PFSK-1 (cell line): ENCODE data around the gene WNT5B.

Source experiments
- FOXP2 ChIP-seq: optimal IDR thresholded peaks from 2 replicates; pipeline ENCODE3; 2011; ENCODE audit warnings: borderline replicate concordance, control low read depth, inconsistent platforms; ENCODE audit not compliant: insufficient read depth; ENCODE audit errors: extremely low read length, extremely low read depth
- POLR2AphosphoS5 ChIP-seq: IDR thresholded peaks from 2 replicates; pipeline ENCODE4 v1.6.1; 2012; ENCODE audit warnings: low read depth, mild to moderate bottlenecking, control low read depth, low read length, moderate library complexity
- SIN3A ChIP-seq: IDR thresholded peaks from 2 replicates; pipeline ENCODE4 v1.6.1; 2012; ENCODE audit warnings: mild to moderate bottlenecking, low read length, moderate library complexity, borderline replicate concordance; ENCODE audit not compliant: insufficient read depth
- TAF1 ChIP-seq: IDR thresholded peaks from 2 replicates; pipeline ENCODE4 v1.6.1; 2012; ENCODE audit warnings: low read length, control low read depth, borderline replicate concordance; ENCODE audit not compliant: insufficient read depth
- TF ChIP-seq, protein P1 (sequence below), 2 experiments: IDR thresholded peaks; 2 replicates each; pipeline versions ENCODE4 v1.6.1 to v1.8.0; 2011 to 2012; ENCODE audit warnings: low read depth in 2 of 2, low read length in 2 of 2, control low read depth in 1 of 2, inconsistent platforms in 1 of 2, mild to moderate bottlenecking in 1 of 2, moderate library complexity in 1 of 2; ENCODE audit not compliant: insufficient read depth in 1 of 2

WNT5B gene

DNA sequence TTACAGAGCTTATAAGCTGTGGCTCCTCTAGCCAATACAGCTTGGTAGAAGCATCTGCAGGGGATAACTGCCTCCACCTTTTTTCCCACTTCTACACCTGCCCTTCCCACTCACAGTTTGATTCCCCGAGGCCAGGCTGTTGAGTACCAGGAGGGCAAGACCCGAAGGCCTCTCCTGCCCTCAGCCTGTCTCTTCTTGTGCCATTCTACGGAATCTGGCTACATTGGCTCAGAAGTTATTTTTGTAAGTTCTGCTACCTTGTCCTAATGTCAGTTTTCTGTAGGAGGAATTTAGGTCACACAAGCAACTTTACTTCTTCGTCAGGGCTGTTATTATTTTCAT, 46.4 kb upstream of the WNT5B start:
- TF ChIP-seq TAF1 (no peak), SIN3A (no peak)

DNA sequence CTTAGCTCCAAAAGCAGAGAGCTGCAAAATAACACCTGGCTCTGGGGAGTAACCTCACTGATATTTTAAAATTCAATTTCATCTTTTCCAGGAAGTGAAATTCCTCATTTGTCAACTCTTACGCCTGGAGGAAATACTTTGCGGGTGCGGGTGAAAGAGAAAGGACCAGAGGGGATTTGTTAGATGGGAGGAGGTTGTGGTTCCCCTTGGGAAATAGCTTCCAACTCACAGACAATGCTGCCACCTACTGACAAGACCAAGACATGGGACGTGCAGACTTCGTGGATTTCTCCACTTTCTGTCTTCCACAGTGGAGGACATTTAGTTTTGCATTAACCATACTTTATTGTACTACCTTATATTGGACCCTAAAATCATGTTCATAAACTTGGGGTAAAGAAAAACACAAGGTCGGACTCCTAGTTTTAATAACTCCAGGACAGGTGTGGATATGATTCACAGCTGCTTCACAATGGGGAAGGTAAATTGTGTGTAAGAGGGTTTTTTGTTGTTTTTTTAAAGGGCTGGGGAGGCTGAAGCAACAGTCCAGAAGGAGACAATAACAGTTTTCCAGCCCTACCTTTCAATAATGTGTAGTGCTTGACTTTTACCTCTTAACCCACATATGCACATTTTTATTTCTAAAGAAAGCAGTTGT, 45.5 kb upstream of the WNT5B start:
- TF ChIP-seq POLR2AphosphoS5, result no peak
- TF ChIP-seq SIN3A, result no peak
- TF ChIP-seq TAF1, result no peak
- no peak for TF ChIP-seq FOXP2
- TF ChIP-seq, protein P1, sequence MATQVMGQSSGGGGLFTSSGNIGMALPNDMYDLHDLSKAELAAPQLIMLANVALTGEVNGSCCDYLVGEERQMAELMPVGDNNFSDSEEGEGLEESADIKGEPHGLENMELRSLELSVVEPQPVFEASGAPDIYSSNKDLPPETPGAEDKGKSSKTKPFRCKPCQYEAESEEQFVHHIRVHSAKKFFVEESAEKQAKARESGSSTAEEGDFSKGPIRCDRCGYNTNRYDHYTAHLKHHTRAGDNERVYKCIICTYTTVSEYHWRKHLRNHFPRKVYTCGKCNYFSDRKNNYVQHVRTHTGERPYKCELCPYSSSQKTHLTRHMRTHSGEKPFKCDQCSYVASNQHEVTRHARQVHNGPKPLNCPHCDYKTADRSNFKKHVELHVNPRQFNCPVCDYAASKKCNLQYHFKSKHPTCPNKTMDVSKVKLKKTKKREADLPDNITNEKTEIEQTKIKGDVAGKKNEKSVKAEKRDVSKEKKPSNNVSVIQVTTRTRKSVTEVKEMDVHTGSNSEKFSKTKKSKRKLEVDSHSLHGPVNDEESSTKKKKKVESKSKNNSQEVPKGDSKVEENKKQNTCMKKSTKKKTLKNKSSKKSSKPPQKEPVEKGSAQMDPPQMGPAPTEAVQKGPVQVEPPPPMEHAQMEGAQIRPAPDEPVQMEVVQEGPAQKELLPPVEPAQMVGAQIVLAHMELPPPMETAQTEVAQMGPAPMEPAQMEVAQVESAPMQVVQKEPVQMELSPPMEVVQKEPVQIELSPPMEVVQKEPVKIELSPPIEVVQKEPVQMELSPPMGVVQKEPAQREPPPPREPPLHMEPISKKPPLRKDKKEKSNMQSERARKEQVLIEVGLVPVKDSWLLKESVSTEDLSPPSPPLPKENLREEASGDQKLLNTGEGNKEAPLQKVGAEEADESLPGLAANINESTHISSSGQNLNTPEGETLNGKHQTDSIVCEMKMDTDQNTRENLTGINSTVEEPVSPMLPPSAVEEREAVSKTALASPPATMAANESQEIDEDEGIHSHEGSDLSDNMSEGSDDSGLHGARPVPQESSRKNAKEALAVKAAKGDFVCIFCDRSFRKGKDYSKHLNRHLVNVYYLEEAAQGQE (IDR thresholded peaks at IDR 0.05; ENCODE audit: insufficient read depth in 1 of 2, low read depth in 2 of 2, low read length in 2 of 2), result no peak

DNA sequence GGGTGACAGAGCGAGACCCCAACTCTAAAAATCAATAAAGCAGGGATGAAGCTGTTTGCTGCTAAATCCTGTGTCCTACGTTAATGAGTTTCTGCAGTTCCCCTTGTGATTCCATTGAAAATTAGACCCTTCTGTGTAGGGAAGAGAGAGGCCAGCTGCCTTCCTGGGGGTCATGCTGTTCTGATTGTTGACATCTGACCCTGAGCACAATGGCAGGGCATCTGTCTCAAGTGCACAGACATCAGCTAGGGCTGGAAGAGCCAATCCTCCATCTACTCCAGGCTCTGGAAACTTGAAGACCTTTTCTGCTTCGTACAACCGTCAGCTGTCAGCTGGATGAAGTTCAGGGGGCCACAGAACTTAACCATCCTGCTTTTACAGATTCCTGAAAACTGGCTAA, 44.7 kb upstream of the WNT5B start:
- TF ChIP-seq FOXP2, result no peak
- TF ChIP-seq TAF1, result no peak

DNA sequence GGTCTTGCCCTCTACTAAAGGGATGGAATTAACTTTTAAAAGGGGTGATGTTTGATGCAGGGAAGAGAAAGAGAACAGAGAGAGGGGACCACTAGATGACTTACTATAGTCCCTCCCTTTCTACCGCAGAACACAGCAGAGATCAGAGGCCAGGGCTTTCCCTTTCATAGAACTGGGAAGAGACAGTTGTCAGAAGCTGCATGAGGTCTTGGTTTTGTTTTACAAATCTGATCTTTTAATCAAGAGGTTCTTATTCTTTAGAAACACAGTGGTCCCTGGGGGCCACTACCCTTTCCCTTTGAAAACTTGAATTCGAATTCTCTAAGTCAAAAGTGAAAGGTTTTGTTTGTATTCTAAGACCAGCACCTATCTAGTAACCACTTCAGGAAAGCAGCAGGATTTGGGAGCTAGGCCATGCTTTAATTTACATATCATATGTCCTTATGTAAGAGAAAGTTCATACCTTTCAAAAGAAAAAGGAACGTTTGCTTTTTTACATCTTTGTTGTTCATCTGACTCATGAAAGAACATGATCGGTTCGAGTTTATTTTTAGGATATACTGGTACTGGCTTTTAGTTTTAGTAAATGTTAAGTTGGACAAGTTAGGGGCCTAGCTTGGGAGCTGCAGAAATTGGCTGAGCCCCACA, 41.0 kb upstream of the WNT5B start:
- TF ChIP-seq POLR2AphosphoS5, result 0 out of 2 replicates have a peak, but pooled peaks have one; percentile 5
- TF ChIP-seq, protein P1 (IDR thresholded peaks at IDR 0.05; ENCODE audit: insufficient read depth in 1 of 2, low read depth in 2 of 2, low read length in 2 of 2), result no peak

DNA sequence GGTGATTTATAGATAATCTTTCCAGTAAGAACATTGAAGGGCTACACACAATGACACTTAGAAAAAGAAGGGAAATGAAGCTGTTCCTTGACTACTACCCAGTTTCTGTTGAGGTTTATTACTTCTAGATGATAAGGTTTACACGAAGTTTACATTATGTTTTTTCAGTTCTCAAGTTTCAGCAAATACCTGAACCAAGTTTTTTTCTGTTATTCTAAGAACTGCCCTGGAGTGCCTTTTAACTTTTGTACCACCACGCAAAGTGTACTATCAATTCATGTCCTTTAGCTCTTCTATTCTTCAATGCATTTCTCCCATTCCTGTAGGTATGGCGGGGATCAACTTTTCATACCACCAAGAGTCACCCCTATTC, 40.5 kb upstream of the WNT5B start:
- TF ChIP-seq SIN3A, result no peak
- TF ChIP-seq POLR2AphosphoS5, result no peak
- TF ChIP-seq FOXP2, result no peak
- TF ChIP-seq, protein P1 (IDR thresholded peaks at IDR 0.05; ENCODE audit: insufficient read depth in 1 of 2, low read depth in 2 of 2, low read length in 2 of 2), result no peak
- TF ChIP-seq TAF1, result no peak

DNA sequence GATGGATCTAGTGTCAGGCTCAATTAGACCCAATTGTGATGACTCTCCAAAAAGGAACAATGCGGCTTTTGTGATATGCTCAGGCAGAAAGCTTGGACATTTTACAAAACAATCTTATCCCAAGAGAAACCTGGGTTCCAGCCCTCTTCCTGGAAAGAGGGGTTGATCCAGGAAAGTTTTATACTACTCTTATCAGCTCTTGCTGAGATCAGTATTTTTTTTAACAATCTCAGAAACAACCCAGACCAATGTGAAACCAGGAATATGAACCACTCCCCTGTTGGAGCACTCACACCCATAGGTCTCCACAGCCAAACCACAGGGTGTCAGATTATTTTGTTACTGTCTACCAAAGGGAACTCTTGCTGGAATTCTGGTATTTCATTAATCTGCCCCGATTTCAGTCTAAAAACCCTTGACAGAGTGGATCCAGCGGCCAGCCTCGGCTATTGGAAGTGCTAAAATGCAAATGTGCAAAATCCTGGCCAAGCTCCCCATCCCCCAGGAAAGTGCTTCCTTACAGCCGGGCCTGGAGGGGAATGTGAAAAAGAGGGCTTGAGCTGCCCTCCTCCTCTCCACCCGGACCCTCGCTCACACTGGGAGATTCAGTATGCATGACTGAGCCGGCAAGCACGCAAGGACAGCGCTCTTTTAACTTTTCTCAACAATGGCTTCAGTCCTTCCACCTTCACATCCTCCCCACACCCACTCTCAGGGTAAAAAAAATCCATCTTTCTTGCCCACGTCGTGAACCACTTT, 38.6 kb upstream of the WNT5B start:
- TF ChIP-seq, protein P1 (IDR thresholded peaks at IDR 0.05; ENCODE audit: insufficient read depth in 1 of 2, low read depth in 2 of 2, low read length in 2 of 2), result no peak
- peak; percentile 27; the same call in 1 of the 2 replicates for TF ChIP-seq SIN3A
